NAMALWA (cell line): Measurements from ENCODE around the gene ITGB2.
"Not testable (repeated sequence)": the region's sequence is repeated elsewhere in the genome, so short reads cannot be mapped to it uniquely, and the experiment has no call there.

Source experiments
- DNase-seq: peaks from one replicate; pipeline ENCODE4 v3.0.0-alpha.2; 2015; ENCODE audit warnings: low spot score

ITGB2 gene

DNA sequence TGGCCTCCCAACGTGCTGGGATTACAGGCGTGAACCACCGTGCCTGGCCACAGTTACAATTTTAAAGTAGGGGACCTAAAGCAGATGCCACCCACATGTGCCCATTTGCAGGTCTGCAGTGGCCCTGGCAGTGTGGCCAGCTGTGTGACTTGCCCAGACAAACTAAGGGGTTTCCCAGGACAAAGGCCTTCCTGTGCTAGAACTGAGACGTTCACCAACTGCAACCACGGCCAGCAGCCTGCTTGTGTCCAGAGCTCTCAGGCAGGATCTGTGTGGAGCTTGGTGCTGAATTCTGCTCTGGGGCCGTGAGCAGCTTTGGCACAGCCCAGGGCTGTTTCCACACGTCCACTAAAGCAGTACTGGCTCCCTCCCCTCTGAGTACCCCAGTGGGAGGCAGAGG is 36.6 kb downstream of the ITGB2 start:
- DNase-seq, result no peak

DNA sequence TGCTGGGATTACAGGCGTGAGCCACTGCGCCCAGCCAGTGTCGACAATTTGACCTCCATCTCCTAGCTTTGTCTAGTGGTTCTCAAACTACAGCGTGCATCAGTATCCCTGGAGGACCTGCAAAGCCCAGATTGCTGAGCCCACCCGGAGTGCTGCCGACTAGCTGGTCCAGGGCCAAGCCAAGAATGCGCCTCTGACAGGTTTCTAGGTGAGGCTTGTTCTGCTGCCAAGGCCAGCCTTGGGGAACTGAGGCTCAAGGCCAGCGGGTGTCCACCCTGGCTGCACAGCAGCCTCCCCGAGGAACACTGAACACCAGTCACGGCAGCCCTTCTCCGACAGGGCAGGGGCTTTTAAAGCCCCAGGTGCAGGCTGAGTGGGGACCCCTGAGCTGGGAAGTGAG is 37.4 kb downstream of the ITGB2 start:
- DNase-seq, result no peak

DNA sequence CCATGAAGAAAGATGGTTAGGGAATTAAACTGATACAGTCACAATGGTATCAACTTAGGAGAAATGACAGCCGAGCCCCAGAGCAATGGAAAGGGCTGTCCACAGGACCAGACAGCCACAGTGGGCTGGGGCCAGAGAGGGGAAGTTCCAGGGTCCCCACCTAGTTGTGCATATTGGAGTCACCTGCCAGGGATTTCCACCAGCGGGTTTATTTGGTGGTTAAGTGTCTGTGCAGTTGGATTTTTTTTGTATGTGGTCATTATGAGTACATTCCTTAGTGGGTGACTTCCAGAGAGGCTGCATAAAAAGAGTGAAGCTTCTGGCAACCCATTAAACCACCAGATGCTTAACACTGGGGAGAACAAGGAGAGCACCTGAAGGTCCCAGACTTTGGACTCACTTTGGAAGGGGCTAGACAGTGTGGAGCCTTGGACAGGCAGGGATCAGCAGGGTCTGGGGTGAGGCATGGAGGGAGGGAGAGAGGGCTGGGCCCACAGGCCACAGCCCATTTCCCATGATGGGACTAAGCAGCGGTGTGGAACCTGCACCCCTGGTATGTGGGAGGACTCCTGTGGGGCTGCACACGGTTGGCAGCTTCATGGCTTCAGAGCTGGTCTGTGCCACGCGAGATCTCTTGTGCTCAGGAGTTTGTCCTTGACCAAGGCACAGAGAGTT is 39.4 kb downstream of the ITGB2 start:
- no peak for DNase-seq

DNA sequence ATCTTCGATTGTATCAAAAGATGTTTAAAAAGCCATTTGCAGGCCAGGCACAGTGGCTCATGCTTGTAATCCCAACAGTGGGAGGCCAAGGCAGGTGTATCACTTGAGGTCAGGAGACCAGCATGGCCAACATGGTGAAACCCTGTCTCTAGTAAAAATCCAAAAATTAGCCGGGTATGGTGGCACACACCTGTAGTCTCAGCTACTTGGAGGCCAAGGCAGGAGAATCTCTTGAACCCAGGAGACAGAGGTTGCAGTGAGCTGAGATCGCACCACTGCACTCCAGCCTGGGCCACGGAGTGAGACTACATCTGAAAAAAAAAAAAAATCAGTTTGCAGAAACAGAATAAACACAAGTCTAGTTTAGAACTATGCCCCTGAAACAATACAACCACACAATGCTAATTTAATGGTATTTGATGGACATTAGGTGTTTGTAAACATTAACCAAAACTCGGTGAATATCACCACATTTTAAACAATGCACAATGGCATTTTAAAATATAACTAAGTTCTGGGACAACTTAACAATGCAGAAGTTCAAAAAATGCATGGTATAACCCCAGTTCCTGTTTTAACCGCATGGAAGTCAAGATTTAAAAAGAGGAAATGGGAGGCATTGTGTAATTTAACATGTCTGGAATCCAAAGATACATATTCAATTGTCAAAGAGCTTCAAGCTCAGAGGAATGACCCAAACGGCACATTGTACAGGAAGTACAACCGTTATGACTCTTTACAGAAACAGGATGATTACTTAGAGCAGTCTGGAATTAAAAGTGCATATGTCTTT is 40.1 kb downstream of the ITGB2 start:
- DNase-seq, result peak; percentile 25

DNA sequence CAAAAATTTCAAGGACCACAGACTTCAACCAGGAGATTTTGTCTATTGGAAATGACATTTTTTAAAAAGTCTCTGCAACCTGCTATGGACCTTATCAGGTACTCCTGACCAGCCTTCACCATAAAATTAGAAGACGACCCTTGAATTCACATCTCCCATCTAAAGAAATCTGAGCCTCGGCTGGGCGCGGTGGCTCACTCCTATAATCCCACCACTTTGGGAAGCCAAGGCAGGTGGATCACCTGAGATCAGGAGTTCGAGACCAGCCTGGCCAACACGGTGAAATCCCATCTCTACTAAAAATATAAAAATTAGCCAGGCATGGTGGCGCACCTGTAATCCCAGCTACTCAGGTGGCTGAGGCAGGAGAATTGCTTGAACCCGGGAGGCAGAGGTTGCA is 41.5 kb downstream of the ITGB2 start:
- DNase-seq, result not testable (repeated sequence)

DNA sequence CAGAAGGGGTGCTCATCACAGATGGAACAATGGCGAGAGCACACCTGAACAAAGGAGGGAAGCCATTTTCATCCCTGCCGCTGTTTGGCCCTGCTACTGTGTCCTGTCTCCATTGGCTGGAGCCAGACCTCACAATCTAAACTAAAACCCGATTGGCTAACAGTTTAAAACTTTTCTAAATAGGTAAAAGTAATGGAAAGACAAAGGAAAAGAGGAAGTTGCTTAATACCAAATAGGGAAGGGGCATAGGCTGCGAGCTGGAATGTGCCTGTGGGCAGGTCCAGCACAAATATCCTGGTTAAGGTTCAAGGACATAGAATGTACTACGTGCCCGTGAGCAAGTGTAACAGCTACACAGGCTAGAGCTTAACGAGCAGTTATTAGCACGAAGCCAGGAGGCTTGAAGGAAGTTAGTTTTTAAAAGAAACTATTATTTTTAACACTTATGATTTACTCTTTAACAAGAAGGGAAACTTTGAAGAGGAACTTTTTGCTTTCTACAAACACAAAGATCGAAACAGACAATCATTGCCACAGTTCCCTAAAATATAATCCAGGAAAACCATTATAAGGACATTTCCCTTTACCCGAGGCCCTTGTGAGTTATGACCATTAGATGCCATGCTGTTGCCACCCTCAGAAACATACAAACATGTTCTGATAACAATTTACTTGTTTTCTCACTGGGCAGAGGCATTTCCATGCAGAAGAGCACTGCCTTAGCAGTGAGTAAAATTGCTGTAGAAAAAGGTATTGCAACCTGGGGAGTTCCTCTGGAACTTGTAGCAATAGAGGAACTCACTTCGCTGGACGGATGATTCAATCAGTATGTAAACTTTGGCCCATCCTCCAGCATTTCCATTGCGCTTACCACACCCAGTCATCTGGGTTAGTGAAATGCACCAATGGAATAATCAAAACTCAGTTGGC is 42.4 kb downstream of the ITGB2 start:
- DNase-seq, result no peak

DNA sequence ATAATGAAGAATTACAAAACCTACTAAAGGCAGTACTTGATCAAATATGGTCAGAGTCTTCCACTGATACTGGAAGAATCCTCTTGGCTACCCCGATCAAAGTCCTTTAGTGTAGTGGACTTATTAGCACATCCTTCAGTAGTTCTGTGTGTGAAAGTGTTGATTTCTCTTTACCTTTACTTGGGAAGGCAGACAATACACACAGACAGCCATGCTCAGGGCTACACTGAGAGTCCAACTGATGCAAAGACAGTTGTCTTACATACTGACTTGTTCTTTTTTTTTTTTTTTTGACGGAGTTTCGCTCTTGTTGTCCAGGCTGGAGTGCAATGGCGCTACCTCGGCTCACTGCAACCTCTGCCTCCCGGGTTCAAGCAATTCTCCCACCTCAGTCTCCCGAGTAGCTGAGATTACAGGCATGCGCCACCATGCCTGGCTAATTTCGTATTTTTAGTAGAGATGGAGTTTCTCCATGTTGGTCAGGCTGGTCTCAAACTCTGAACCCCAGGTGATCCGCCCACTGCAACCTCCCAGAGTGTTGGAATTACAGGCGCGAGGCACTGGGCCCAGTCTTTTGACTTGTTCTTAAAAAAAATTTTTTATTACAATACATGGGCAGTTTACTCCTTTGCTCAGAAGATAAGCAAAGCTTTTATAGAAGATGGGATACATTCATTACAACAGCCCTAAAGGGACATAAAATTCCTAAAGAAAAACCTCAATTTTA is 43.7 kb downstream of the ITGB2 start:
- DNase-seq, result no peak

DNA sequence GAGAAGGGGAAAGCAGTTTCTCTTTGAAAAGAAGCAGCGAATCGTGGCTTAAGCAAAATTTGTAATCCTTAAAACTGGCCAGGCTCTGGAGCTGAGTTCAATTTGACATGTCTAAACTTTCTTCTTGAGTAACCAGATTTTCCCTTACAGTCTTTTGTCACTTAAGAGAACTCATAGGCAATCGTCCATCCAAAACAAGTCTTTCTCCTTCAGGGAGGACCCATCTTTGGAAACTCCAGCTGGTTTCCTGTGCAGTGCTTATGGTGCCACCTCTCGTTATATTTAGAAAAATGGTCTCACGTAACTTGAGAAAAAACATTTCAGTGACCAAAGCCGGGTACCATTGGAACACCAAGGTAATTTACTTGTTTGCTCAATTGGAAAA is 45.4 kb downstream of the ITGB2 start:
- peak; percentile 36 for DNase-seq

DNA sequence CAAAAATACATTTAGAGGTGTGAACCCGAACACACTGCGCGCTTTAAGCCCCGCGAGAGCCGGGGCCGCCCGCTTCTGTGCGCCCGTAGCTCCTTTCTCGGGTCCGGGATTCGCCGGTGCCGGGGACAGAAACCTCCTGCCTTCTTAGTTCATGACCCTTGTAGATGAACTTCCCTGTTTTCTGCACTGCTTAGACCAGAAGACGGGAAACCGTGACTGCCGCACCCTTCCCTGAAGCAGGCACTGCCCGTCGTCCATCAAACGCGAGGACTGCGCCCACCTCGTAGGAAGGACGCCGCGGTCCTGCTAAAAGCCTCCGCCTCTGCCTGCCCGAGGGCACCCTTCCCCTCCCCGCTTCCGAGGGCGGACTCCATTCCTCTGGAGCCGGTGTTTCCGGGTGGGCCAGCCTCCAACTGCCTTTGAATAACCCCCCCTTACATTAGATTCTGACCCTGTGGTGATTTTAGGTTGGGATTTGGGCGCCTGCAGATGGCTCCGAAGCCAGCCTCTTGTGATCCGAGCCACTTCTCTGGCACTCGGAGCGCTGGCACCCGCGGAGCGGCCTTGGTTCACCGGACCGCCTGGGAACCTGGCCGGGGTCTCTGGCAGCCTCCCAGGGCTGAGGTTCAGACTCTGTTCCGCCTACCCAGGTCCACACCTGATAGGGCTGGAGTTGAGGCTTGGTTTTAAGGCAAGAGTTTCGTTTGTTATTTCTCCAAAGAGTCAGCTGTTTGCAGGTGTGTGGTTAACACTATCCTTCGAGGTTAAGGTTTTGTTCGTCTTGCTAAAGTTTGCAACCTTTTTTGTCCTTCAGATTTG is 46.0 kb downstream of the ITGB2 start:
- no peak for DNase-seq

DNA sequence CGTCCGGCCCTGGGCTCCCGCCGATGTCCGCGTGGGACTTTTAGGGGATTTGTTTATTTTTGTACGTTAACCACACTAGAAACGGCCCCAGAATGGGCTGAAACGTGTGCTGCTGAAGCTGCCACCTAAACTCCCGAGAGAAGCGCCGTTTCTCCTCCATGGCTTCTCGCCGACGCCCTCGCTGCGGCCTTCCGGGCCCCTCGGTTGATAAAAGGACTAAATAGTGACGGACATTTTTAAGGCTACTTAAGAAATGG is 46.5 kb downstream of the ITGB2 start:
- DNase-seq, result peak; percentile 37

DNA sequence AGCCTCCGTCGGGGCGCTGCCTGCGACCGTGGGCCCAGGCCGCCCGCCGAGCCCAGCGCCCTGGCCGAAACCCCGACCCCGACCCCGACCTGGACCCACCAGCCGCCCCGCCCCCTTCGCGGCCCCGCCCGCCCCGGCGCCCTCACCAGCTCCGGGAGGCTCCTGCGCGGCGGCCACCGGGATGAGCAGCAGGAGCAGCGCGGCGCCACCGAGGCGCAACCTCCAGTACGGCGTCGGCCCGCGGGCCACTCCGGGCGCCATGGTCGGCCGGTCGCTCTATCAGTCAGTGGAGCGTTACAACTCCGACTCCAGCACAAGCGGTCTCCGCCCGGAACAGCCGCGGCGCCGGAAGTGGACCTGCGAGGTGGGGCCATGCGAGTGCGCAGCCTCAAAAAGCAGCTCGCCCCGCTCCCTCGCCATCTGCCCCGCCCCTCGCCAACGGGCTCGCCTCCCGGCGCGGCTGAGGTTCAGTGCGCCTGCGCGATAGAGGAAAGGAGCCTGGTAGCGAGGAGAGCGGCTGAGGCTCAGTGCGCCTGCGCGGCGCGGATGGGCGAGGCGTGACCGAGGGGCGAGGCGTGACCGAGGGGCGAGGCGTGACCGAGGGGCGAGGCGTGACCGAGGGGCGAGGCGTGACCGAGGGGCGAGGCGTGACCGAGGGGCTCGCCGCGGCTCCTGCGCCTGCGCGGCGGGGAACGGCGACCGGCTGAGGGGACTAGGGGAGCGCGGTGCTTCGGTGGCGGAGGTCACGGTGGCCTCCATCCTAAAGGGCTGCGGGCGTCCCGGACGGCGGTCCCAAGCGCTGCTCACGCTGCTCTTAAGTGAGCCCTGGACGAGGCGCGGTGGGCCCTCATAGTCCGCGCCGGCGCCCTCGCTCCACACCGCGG is 47.1 kb downstream of the ITGB2 start, which contains the start of gene PTTG1IP:
TSS of gene PTTG1IP (minus strand) at position 335 of the 884 bp plus-strand sequence. CDS start at position 261, 74 bp downstream.
- DNase-seq, result peak; percentile 98

DNA sequence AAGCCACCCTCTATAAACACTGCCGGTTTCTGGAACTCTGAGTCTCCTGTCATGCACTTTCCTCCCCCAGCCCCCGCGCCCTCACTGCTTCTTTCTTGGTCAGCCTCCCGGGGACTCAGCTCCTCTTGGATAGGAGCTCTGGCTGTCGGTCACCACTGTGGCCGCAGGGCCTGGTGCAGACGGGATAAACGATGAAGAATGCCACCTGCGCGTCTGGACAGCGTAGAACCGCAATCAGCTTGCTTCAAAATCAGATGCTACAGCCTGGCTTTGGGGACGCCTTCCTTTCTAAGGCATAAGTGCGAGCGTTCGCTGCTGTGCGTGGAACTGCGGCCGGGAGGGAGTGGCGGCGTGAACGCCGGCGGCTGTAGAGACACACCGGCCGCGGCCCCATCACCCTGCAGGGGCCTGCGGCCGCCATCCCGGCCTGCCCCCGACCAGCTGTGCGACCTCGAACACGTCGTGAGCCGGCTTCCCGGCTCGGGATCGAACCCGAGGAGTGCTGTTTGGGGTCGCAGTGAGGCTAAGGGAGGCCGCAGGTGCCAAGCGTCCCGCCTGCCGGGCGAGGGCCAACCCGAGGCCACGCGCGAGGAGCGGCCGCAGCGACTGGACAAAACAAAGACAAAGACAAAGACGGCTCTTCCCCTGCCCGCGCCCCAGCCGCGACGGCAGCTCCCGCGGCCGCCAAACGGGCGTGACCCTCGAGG is 47.9 kb downstream of the ITGB2 start:
- DNase-seq, result peak; percentile 40

DNA sequence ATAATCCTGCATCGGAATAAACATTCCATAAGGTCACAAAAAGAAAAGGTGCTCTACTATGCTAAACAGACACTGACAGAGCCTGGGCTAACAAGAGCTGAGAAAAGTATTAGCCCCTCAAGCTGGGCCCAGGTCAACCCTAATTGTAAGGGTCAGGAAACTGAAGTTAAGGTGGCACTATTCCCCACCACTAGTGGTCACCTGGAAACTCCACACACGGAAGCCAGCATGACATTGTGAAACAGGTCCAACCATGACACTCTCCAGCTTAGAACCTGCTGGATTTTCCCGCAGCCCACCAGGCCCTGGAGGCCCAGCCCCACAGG is 48.4 kb downstream of the ITGB2 start:
- no peak for DNase-seq

DNA sequence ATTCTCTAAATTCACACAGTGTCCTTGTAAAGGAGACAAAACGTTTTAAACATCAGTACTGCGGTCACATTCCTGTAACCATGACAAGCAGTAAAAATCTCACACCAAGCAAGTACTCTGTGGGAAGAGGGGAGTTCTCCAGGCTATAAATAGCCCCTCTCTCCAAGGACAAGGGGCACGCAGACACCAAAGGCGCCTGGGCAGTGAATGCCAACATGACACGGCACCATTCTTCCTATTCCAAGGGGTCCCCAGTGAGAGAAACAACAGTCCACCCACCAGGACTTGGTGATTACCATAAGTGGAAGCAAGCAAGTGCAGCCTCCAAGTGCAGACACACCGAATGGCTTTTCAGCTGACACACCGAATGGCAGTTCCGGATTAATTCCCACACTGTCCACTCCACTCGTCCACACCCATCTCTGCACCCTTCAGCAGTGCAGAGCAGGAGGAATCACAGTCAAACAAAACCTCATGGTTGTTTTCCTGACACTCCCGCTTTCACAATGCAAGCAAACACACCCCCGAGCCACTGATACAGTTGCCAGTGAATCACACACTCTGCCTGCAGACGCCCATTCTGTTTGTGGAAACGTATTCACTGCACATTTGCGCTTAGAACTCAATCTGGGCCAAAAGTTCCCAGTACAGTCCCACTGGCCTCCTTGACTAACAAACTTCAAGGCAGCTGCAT is 49.0 kb downstream of the ITGB2 start:
- no peak for DNase-seq

DNA sequence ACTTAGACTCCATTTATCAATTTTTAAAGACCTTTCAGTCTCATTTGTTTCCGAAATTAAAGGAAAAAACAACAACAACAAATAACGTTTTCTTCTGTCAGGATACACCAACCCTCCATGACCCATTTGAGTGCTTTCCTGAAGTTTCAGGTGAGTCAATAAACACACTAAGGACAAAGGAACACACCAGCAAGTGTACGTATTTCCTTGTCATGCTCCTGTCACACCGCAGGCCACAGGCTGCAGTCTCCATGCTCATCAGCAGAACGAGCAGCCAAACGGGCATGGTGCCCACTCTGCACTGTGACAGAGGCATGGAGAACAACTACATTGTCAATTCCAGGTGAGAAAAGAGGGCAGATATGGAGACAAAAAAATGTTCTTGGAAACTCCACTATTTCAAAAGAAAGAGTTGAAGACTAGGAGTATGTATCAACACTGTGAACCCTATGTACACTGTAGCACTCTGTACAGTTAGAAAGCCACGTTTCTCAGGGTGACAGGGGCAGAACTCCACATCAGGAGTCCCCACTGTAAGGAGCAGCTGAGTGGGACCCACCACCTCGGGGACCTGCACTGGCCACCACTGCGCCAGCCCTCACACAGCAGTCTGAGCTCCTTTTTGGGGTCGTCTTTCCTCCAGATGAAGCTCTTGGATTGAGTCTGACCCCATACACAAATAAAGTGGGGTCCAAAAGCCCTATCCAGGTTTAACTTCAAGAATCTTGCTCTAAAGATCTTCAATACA is 49.8 kb downstream of the ITGB2 start:
- DNase-seq, result no peak

DNA sequence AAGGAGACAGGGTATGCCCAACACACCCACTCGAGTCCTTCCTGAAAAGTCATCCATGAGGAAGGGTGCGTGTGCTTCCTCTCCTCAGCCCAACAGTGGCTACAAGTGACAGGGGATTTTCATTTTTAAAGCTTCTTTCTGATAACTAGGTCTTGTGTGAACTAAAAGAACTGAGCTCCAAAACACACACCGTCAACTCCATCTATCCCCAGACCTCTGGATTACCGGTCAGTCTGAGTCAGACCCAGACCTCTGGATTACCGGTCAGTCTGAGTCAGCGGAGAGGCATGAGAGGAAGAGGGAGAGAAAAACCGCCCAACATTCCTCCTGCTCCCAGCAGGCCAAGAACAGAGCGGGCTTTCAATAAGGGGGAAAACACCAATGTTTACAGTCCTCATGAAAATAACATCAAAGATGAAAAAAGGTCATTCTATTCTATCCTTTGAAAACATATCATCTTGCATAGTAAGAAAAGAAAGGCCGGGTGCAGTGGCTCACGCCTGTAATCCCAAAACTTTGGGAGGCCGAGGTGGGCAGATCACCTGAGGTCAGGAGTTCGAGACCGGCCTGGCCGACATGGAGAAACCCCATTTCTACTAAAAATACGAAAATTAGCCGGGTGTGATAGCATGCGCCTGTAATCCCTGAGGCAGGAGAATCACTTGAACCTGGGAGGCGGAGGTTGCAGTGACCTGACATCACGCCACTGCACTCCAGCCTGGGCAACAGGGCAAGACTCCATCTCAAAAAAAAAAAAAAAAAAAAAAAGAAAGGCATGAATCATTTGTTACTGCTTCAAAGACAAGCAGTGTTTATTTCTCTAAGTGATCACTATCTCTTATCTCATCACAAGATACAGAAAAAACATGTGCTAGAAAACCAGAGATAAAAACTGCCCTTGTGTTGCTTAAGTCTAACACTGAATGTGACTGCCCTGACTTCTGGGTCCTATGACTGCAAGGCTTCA is 50.6 kb downstream of the ITGB2 start:
- DNase-seq, result no peak

DNA sequence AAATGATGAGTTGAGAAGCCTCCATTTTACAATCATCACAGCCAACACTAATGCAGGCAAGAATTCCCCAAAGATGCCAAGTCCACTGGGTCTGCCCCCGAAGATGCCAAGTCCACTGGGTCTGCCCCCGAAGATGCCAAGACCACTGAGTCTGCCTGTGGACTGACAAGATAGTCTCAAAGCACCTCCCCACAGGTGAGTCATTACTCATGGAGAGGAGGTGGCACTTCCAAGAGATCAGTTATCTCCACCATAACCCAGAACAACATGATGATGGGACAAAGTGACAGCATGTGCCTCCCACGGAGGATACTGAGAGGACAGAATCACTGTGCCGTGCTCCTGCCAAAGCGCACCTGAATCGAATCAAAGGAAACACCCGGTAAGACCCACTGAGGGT is 52.0 kb downstream of the ITGB2 start:
- DNase-seq, result no peak
